Left cardiac atrium (tissue), 4 donors: ENCODE measurements around the gene FNBP1L. TPM values are rescaled to one million over a fixed set of nuclear protein-coding genes. Genes with fewer than 3 reads are reported as not detected.
A peak's percentile ranks its signal among the peaks of the same experiment; 100 is the strongest.

ENCODE experiments used
- ATAC-seq, 2 donors: fragments of 200-7000 bp; cut with Tn5 transposase; one replicate each; pipeline ENCODE4 v1.9.1; 2020; ENCODE audit warnings: mild to moderate bottlenecking in 2 of 2, moderate library complexity in 2 of 2
- DNase-seq: peaks from one replicate; pipeline ENCODE4 v3.0.0-alpha.2; 2020
- intact Hi-C, 2 donors: fragments of 100-400 bp; cut with DNase I; formaldehyde crosslinking; loops; one replicate each; pipeline versions ENCODE4 v1.14.1 to v1.15.1; 2022 to 2023
- long read RNA-seq: library from polyadenylated mRNA; unstranded; transcript quantifications from one replicate; pipeline ENCODE4 v2.0.0, GENCODE V29; 2021
- total RNA-seq, 2 donors: library from RNA; stranded (reverse); fragmentation: NEBNext Ultra II Directional; extraction: Animal tissue kit (Norgen Biotek cat#: 25700); gene quantifications; one replicate each; pipeline ENCODE4 v1.2.1, GENCODE V29; 2021
- donor health status: DM: no; HTN: yes; CAD: no.
- donor health status: DM: no; HTN: yes; CAD: no; lungs with severe emphysema.
- donor health status: DM: yes; HTN: yes; CAD: no.
- donor health status: Dilated cardiomyopathy.

FNBP1L gene
- 10 to 100 TPM; 18.0 to 20.9 TPM for total RNA-seq
- long read RNA-seq, full-length matches to known transcripts, result 40 of 46 reads
- long read RNA-seq, partial matches to known transcripts, result 1 of 46 reads
- long read RNA-seq, other reads (novel, unspliced or antisense), result 5 of 46 reads

- ATAC-seq (peak; percentile 98), DNase-seq (peak; percentile 82)
- intact Hi-C loops, result loop anchor here in 1 of 2 donors (5.0 to 10.0 kb wide), 2 partner anchors 107 to 400 kb away; no protein-coding TSS in a partner anchor
These were observed at the start of gene FNBP1L for GRCh38 chr1:93447481-93448291. Gene FNBP1L, plus strand, starts transcription at chr1:93448118. Its CDS starts 164 bp downstream, at chr1:93448282.

GRCh38 chr1:93399781-93400180 is 48.1 kb upstream of the FNBP1L start:
- intact Hi-C loops, result no loop called here

GRCh38 chr1:93408203-93408602 is 39.7 kb upstream of the FNBP1L start:
- DNase-seq, result no peak
- peak in 1 of 2 donors; percentile 34 for ATAC-seq
- intact Hi-C loops, result no loop called here

More at GRCh38 chr1:93399781-93400180, 48.1 kb upstream of the FNBP1L start:
- DNase-seq (no peak), ATAC-seq (no peak)

- ATAC-seq, result no peak
- intact Hi-C loops, result no loop called here
- no peak for DNase-seq
These were observed 36.9 kb upstream of the FNBP1L start for GRCh38 chr1:93411000-93411399.

DNA sequence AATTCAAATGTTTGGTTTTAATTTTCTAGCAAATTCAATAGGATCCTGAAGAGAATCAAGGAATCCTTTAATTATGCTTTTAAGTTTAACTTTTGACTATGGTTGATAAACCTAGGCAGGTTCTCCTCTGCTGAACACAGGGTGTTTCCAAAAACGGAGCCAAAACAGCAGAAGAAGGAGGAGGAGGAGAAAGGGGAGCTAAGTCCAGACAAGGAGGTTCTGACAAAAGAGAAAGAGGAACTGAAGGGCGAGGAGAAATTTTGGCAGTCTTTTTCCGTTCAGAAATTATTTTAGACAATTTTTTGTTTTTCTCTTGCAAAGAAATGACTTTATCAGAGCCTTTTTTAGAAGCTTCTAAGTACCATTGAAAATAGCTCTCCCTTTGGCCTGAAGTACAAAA is 33.2 kb upstream of the FNBP1L start:
- DNase-seq (no peak), ATAC-seq (peak in 1 of 2 donors; percentile 61)
- intact Hi-C loops, result no loop called here

DNA sequence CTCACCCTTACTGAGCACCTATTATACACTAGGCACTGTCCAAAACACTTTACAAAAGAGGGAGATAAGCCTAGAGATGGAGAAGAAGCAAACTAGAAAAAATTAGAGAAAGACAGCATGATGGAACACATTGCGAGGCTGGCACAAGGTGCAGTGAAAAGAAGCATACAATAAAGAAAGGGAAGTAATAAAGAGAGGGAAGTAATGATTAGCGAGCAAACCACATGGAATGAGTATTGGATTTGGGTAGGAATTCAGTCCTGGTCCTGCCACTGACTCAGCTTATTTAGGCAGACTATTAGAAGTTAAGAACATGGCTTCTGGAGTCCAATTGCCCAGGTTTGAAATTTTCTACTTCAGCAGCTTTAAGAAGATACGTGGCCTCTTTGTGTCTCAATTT is 32.6 kb upstream of the FNBP1L start:
- ATAC-seq, result no peak
- no peak for DNase-seq
- intact Hi-C loops, result no loop called here

- DNase-seq (no peak), ATAC-seq (no peak)
These were observed 31.7 kb upstream of the FNBP1L start for GRCh38 chr1:93416183-93416582.

GRCh38 chr1:93419344-93419743 is 28.6 kb upstream of the FNBP1L start:
- ATAC-seq, result no peak
- intact Hi-C loops, result no loop called here
- no peak for DNase-seq

More at GRCh38 chr1:93416183-93416582, 31.7 kb upstream of the FNBP1L start:
- intact Hi-C loops, result no loop called here

- intact Hi-C loops, result no loop called here
- DNase-seq (no peak), ATAC-seq (no peak)
These were observed 27.5 kb upstream of the FNBP1L start for GRCh38 chr1:93420400-93420799.

GRCh38 chr1:93426181-93426580 is 21.7 kb upstream of the FNBP1L start:
- no peak for ATAC-seq
- intact Hi-C loops, result no loop called here
- DNase-seq, result no peak

GRCh38 chr1:93427656-93428055 is 20.3 kb upstream of the FNBP1L start:
- intact Hi-C loops, result no loop called here
- peak; percentile 32 for DNase-seq
- peak; percentile 79 to 98 for ATAC-seq

DNA sequence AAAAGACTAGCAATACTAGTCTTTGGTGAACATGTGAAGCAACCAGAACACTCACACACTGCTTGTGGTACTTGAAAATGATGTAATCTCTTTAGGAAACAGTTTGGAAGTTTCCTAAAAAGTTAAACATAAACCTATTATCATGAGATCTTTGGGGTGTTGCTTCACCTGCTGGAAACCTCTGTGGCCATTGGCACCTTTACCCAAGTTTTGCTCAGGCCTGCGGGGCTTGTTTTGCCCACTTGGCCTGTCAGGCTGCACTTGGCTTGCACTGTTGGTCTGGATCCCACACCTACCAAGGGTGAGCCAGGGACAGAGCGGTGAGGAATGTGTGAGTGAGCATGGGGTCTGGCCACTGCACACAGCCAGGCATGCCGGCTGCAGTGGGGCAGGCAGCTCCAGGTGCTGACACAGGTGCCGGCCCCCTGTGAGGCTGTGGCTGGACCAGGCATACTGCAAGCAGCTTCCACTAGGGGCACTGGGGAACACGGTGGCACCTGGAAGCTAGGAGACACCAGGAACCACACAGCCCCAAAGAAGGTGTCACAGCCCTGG is 14.4 kb upstream of the FNBP1L start:
- ATAC-seq (peak in 1 of 2 donors; percentile 84), DNase-seq (no peak)
- intact Hi-C loops, result loop anchor here in 1 of 2 donors (10.0 kb wide), 1 partner anchor 411 kb away; no protein-coding TSS in a partner anchor

GRCh38 chr1:93434088-93434487 is 13.8 kb upstream of the FNBP1L start:
- no peak for ATAC-seq
- intact Hi-C loops, result loop anchor here in 1 of 2 donors (10.0 kb wide), 1 partner anchor 411 kb away; no protein-coding TSS in a partner anchor
- no peak for DNase-seq

DNA sequence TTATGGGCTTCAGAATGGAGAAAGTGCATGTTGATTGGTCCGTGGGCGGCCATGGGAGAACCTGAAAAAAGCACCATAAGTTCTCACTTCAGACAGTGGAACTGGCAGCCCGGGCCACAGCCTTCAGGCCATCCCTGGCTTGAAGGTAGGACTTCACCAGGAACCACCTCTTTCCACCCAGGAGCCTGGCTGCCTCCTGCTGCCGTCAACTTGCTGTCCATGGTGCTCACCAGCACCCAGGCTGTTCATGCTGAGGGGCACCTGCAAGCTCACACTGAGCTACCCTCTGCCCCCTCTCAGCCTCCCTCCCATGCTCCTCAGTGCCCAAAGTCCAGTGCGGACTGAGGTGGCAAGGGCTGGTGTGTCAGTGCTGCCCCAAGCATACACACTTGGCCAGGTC is 12.9 kb upstream of the FNBP1L start:
- DNase-seq (no peak), ATAC-seq (no peak)
- intact Hi-C loops, result loop anchor here (5.0 to 10.0 kb wide), 3 partner anchors 192 to 410 kb away; no protein-coding TSS in a partner anchor

GRCh38 chr1:93435443-93435842 is 12.5 kb upstream of the FNBP1L start:
- DNase-seq, result no peak
- intact Hi-C loops, result loop anchor here (5.0 to 10.0 kb wide), 3 partner anchors 192 to 409 kb away; no protein-coding TSS in a partner anchor
- ATAC-seq, result no peak

DNA sequence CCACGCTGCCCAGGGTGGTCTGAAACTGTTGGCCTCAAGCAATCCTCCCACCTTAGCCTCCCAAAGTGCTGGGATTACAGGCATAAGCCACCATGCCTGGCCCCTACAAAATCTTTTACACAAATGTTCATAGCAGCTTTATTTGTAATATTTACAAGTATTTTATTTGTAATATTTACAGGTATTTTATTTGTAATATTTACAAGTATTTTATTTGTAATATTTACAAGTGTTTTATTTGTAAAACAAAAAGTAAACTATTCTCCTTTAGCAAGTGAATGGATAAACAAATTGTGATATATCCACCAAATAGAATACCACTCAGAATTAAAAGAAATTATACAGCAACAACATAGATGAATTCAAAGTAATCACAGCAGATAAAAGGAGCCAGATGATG is 11.4 kb upstream of the FNBP1L start:
- ATAC-seq (no peak), DNase-seq (no peak)
- intact Hi-C loops, result loop anchor here (5.0 to 10.0 kb wide), 3 partner anchors 191 to 408 kb away; no protein-coding TSS in a partner anchor

DNA sequence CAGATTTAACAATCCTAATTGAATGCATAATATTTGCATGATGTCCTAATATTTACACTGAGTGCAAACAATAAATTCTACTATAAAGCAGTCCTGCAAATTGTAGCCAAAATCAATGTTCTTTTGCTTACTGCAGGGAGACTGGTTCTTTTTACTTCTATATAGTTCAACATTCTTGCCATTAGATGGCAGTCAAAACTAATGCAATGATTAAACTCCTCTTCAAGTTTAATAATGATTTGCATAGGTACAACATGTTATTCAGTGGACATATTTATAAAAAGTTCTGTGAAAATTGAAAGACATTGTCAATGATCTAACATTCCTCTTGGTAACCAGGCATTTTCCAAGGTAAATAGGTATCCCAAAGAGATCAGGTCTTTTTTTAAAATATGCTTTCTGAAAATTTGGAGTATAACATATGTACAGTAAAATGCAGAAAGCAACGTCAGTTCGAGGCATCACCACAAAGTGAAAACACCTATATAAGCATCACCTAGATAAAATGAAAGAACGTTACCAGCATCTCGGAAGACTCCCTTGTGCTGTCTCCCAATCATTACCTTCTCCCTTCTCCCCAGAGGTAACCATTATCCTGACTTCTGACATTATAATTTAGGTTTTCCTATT is 9.8 kb upstream of the FNBP1L start:
- intact Hi-C loops, result loop anchor here (2.0 to 10.0 kb wide), 4 partner anchors 189 to 407 kb away; no protein-coding TSS in a partner anchor
- DNase-seq, result no peak
- peak; percentile 47 to 62 for ATAC-seq

DNA sequence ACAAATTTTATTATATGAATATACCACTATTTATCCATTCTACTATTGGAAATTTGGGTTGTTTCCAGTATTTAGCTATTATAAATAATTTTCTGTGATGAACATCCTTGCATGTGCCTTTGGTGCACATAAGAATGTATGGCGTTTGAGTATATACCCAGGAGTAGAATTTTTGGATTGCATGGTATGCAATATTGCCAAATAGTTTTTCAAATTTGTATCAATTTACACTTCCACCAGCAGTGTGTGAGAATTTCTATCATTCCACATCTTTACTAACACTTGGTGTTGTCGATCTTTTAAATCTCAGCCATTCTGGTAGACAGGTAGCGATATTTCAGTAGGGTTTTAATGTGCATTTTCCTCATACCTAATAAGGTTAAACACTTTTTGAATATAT is 9.2 kb upstream of the FNBP1L start:
- no peak for DNase-seq
- no peak for ATAC-seq

GRCh38 chr1:93440272-93440671 is 7.6 kb upstream of the FNBP1L start:
- intact Hi-C loops, result loop anchor here in 1 of 2 donors (10.0 kb wide), 1 partner anchor 115 kb away; no protein-coding TSS in a partner anchor
- no peak for ATAC-seq
- DNase-seq, result no peak

More for the DNA sequence above, 9.2 kb upstream of the FNBP1L start:
- intact Hi-C loops, result loop anchor here (2.0 to 10.0 kb wide), 4 partner anchors 189 to 406 kb away; no protein-coding TSS in a partner anchor
